Activated naive CD4-positive, alpha-beta T cell (primary cell): Measurements from ENCODE around the gene RASL10A.

Experiments
- DNase-seq, 4 experiments: peaks; one replicate each; lab custom pipeline; 2025; lab: John Stamatoyannopoulos, UW

RASL10A gene

GRCh38 chr22:29338398-29338797 lies 22.9 kb upstream of the RASL10A start:
- DNase-seq = no peak

DNA sequence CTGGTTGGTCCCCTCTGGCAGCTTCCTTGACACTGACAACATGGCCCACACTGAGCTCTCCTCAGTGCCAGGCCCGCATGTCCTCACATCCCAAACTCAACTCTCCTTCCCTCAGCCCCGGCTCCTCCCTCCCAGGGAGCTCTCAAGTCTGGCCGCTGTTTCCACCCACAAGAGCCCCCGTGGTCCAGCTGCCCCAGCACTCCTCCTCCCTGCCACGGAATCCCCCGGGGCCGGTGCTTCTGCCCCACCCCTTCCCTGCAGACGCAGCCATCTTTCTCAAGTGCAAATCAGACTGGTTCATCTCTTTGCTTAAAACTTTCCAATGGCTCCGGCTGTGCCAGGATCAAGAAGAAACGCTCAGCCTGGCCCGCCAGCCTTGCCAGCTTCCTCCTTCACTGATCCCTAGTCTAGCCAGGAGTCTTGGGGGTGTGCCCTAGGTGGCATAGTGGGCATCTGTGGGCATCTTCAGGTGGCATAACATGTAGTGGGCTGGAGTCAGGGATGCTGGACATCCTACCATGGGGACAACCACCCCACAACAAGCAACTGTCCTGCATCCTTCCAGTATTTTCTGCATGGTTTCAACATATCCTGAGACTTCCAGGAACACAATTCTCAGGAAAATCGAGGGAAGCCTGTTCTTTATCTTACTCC lies 22.3 kb upstream of the RASL10A start:
- no peak for DNase-seq

GRCh38 chr22:29336751-29337490 lies 21.4 kb upstream of the RASL10A start:
- no peak for DNase-seq

DNA sequence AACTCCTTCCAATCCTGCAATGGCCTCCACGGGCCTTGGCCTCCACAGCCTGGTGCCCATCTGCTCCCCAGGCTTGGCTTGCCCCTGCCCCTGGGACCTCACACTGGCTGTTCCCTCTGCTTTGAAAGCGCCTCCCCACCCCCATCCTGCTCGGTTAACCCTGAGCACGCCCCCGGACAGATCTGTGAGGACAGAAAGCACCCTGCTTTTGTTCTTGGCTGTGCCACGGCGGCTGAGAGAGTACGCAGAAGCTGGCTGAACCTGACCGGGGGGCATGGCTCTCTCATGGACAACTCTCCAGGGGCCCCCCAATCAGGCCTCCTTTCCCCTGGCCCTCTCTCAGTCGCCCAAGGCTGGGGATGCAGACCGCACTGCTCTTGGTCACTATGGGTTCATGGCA lies 20.2 kb upstream of the RASL10A start:
- no peak for DNase-seq

GRCh38 chr22:29334696-29335344 lies 19.3 kb upstream of the RASL10A start:
- no peak for DNase-seq

- no peak for DNase-seq
These were observed 18.7 kb upstream of the RASL10A start for GRCh38 chr22:29334148-29334547.

- no peak for DNase-seq
These were observed 17.5 kb upstream of the RASL10A start for GRCh38 chr22:29332886-29333496.

DNA sequence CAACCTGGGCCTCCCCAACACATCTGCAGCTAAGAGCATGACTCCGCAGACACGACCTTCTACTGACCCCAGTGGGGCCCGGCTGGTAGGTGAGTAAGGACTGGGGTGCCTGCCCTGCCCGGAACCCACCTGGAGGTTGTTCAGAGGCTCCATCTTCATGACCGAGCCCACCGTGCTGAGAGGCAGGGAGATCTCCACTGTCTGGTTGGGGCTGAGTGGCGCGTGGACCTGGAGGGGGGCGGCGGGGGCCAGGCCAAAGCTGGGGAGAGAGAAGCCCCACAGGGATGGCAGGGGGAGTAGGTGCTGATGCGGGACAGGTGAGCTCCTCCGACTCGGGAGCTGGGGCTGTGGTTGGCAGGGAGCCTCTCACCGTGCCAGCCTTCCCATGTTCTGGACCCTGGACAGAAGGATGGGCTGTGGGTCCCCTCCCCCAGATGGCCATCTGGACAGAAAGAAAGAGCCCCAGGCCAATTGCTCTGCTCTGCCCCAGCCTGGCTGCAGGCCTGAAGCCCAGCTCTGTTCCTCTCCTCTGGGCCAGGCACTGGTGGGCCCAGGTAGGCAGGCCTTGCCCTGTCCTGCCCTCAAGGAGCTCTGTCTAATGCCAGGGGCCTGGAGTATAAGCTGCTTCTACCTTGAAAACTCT lies 16.3 kb upstream of the RASL10A start:
- no peak for DNase-seq

- DNase-seq = no peak
These were observed 15.7 kb upstream of the RASL10A start for GRCh38 chr22:29331213-29331612.

- no peak for DNase-seq
These were observed 15.3 kb upstream of the RASL10A start for GRCh38 chr22:29330753-29331152.

- no peak for DNase-seq
These were observed 14.8 kb upstream of the RASL10A start for GRCh38 chr22:29330291-29330690.

DNA sequence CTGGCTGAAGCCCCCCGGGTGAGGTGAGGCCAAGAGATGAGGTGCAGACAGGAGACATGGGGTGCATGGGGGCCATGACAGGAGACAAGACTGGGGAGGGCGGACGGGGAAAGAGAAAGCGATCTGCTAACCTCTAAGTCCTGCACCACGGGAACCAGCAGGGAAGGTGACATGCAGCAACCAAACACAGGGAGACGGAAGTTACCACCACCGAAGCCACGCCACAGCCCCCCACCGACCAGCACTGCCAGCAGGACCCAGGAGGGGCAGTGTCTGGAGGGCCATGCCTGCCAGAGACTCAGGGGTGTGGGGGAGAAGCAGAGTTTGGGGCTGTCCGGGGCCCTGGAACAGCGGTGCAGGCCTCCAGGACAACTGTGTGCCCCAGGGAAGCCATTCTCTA lies 14.1 kb upstream of the RASL10A start:
- DNase-seq = no peak

GRCh38 chr22:29328566-29329500 lies 13.3 kb upstream of the RASL10A start:
- no peak for DNase-seq

- DNase-seq = no peak
These were observed 12.6 kb upstream of the RASL10A start for GRCh38 chr22:29328055-29328454.

DNA sequence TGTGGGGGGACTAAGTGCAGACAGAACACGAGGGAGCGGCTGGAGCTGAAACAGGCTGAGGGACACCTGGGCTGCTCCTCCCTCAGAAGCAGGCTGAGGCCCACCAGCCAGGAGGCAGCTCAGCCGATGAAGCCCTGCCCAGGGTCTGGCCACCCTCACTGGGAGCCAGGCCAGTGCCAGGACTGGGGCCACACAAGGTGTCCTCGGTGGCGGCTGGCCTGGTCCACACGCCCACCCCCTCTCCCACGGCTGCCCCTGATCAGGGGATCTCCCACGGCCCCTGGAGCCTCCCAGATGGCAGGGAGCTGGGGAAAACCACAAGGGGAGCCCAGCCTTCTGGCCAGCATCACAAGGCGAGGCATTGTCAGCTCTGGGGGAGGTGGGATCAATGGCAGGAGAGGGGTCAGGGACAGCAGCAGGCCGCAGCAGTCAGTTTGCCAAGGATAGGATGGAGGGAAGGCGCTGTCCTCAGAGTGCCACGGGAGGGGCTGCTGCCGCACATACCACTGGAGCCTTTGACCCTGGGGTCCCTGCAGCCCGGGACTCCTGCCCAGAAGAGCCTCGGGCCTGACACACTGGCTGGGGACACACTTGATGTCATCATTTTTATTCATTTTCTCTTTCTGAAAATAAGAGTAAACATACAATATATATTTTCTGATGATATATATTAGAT lies 11.7 kb upstream of the RASL10A start:
- DNase-seq = no peak

DNA sequence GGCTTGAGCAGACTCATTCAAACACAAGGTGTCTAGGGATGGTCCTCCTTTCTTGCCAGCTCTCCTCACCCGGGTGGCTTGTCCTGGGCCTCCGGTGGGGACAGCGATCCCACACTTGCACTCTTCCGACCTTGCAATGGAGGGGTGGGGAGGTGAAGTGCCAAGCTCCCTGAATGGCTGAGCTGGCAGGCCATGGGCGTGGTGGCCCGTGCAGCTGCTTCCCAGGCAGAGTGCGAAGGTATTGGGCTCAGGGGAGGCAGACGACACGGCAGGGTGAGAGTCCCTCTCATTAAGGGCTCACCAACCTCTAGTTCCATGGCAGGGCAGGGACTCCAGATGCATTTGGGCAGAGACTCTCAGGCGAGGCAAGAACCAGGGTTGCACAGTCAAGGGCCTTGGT lies 11.0 kb upstream of the RASL10A start:
- no peak for DNase-seq

GRCh38 chr22:29325785-29326315 lies 10.4 kb upstream of the RASL10A start:
- no peak for DNase-seq

- no peak for DNase-seq
These were observed 9.9 kb upstream of the RASL10A start for GRCh38 chr22:29325356-29325755.

DNA sequence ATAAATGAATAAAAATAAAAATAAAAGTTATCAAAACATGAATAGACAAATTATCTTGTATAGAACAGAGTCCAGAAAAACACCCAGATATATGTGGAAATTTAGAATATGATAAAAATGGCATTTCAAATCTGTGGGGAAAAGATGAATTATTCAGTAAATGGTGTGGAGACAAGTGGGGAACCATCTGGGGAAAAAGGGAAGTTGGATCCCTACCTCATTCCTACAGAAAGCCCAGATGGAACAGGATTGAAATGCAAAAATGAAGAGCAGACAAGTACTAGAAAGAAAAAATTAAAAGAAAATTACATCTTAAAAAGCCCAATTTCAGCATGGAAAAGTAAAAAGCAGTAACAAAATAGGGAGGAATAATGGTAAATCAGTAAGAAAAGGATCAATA lies 8.1 kb upstream of the RASL10A start:
- DNase-seq = no peak

DNA sequence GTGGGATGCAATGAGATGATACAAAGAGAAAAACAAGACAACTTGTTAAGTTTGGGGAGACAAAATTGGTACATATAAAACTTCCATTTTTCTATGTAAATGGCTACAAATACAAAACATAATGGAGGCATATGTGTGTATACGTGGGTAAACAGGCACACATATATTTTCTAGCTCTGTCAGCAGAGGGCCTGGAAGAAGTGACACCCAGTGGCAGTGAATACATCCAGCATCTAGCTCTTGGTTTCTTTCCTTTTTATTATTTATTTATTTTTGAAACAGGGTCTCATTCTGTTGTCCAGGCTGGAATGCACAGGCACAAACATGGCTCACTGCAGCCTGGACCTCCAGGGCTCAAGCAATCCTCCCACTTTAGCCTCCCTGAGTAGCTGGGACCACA lies 5.0 kb upstream of the RASL10A start:
- no peak for DNase-seq
